ENCODE data around the gene HHATL.

The HHATL gene

GRCh38 chr3:42700366-42701288 is 2.0 kb downstream of the HHATL start:
- Histone ChIP-seq H3K4me1 (ENCODE audit: control insufficient read depth, low read depth, low read length) (no peaks in the 10 kb centered on the region), H3K9me3 (ENCODE audit: control insufficient read depth, low read depth, low read length) (no peaks in the 10 kb centered on the region), H3K36me3 (ENCODE audit: control insufficient read depth, low read depth, low read length) (no peaks in the 10 kb centered on the region), H3K27ac (ENCODE audit: low read length) (no peak overlapping the region), H3K27me3 (ENCODE audit: control insufficient read depth, insufficient read depth, low read length) (no peaks in the 10 kb centered on the region), H3K4me3 (ENCODE audit: low read length) (no peak overlapping the region), H3K9ac (ENCODE audit: low read length) (no peak overlapping the region)

- H3K36me3 ChIP-seq (ENCODE audit: control insufficient read depth, low read depth, low read length): no peaks in the 10 kb centered on the region
- no peak overlapping the region for H3K27ac ChIP-seq (ENCODE audit: low read length)
- H3K9me3 ChIP-seq (ENCODE audit: control insufficient read depth, low read depth, low read length): no peaks in the 10 kb centered on the region
- H3K27me3 ChIP-seq (ENCODE audit: control insufficient read depth, insufficient read depth, low read length): no peaks in the 10 kb centered on the region
- H3K4me1 ChIP-seq (ENCODE audit: control insufficient read depth, low read depth, low read length): no peaks in the 10 kb centered on the region
- H3K4me3 ChIP-seq (ENCODE audit: low read length): no peak overlapping the region
- no peak overlapping the region for H3K9ac ChIP-seq (ENCODE audit: low read length)
Observed at GRCh38 chr3:42699511-42699971, 3.1 kb downstream of the HHATL start.

- Histone ChIP-seq H3K27me3 (ENCODE audit: control insufficient read depth, insufficient read depth, low read length) (no peaks in the 10 kb centered on the region), H3K4me3 (ENCODE audit: low read length) (no peak overlapping the region), H3K36me3 (ENCODE audit: control insufficient read depth, low read depth, low read length) (no peaks in the 10 kb centered on the region), H3K27ac (ENCODE audit: low read length) (no peak overlapping the region), H3K9ac (ENCODE audit: low read length) (no peak overlapping the region), H3K9me3 (ENCODE audit: control insufficient read depth, low read depth, low read length) (no peaks in the 10 kb centered on the region), H3K4me1 (ENCODE audit: control insufficient read depth, low read depth, low read length) (no peaks in the 10 kb centered on the region)
Observed at GRCh38 chr3:42698911-42699230, 3.7 kb downstream of the HHATL start.

- H3K4me3 ChIP-seq (ENCODE audit: low read length): no peak overlapping the region
- H3K36me3 ChIP-seq (ENCODE audit: control insufficient read depth, low read depth, low read length): no peaks in the 10 kb centered on the region
- H3K27ac ChIP-seq (ENCODE audit: low read length): no peak overlapping the region
- no peaks in the 10 kb centered on the region for H3K4me1 ChIP-seq (ENCODE audit: control insufficient read depth, low read depth, low read length)
- no peaks in the 10 kb centered on the region for H3K27me3 ChIP-seq (ENCODE audit: control insufficient read depth, insufficient read depth, low read length)
- no peak overlapping the region for H3K9ac ChIP-seq (ENCODE audit: low read length)
- no peaks in the 10 kb centered on the region for H3K9me3 ChIP-seq (ENCODE audit: control insufficient read depth, low read depth, low read length)
Observed at GRCh38 chr3:42698216-42698910, 4.2 kb downstream of the HHATL start.

- Histone ChIP-seq H3K9ac (ENCODE audit: low read length) (no peak overlapping the region), H3K27ac (ENCODE audit: low read length) (no peak overlapping the region), H3K4me3 (ENCODE audit: low read length) (no peak overlapping the region), H3K27me3 (ENCODE audit: control insufficient read depth, insufficient read depth, low read length) (no peaks in the 10 kb centered on the region), H3K4me1 (ENCODE audit: control insufficient read depth, low read depth, low read length) (no peaks in the 10 kb centered on the region), H3K36me3 (ENCODE audit: control insufficient read depth, low read depth, low read length) (no peaks in the 10 kb centered on the region), H3K9me3 (ENCODE audit: control insufficient read depth, low read depth, low read length) (no peaks in the 10 kb centered on the region)
Observed at GRCh38 chr3:42697289-42698051, 5.1 kb downstream of the HHATL start.

GRCh38 chr3:42696356-42697288 is 6.0 kb downstream of the HHATL start:
- no peaks in the 10 kb centered on the region for H3K27me3 ChIP-seq (ENCODE audit: control insufficient read depth, insufficient read depth, low read length)

GRCh38 chr3:42694366-42694765 is 8.2 kb downstream of the HHATL start:
- peaks cover 5% of the 10 kb centered on the region for H3K4me1 ChIP-seq (ENCODE audit: control insufficient read depth, low read depth, low read length)
- no peak overlapping the region for H3K27ac ChIP-seq (ENCODE audit: low read length)
- H3K9me3 ChIP-seq (ENCODE audit: control insufficient read depth, low read depth, low read length): no peaks in the 10 kb centered on the region
- no peaks in the 10 kb centered on the region for H3K27me3 ChIP-seq (ENCODE audit: control insufficient read depth, insufficient read depth, low read length)
- H3K9ac ChIP-seq (ENCODE audit: low read length): no peak overlapping the region
- no peaks in the 10 kb centered on the region for H3K36me3 ChIP-seq (ENCODE audit: control insufficient read depth, low read depth, low read length)
- no peak overlapping the region for H3K4me3 ChIP-seq (ENCODE audit: low read length)

More at GRCh38 chr3:42696356-42697288, 6.0 kb downstream of the HHATL start:
- Histone ChIP-seq H3K27ac (ENCODE audit: low read length) (no peak overlapping the region), H3K36me3 (ENCODE audit: control insufficient read depth, low read depth, low read length) (no peaks in the 10 kb centered on the region), H3K4me3 (ENCODE audit: low read length) (no peak overlapping the region), H3K9me3 (ENCODE audit: control insufficient read depth, low read depth, low read length) (no peaks in the 10 kb centered on the region), H3K4me1 (ENCODE audit: control insufficient read depth, low read depth, low read length) (no peaks in the 10 kb centered on the region), H3K9ac (ENCODE audit: low read length) (no peak overlapping the region)

GRCh38 chr3:42693530-42693930 is 9.1 kb downstream of the HHATL start:
- Histone ChIP-seq H3K27me3 (ENCODE audit: control insufficient read depth, insufficient read depth, low read length) (no peaks in the 10 kb centered on the region), H3K4me1 (ENCODE audit: control insufficient read depth, low read depth, low read length) (peaks cover 5% of the 10 kb centered on the region)

GRCh38 chr3:42692667-42693529 is 9.7 kb downstream of the HHATL start:
- no peak overlapping the region for H3K9ac ChIP-seq (ENCODE audit: low read length)
- H3K9me3 ChIP-seq (ENCODE audit: control insufficient read depth, low read depth, low read length): no peaks in the 10 kb centered on the region
- H3K27me3 ChIP-seq (ENCODE audit: control insufficient read depth, insufficient read depth, low read length): no peaks in the 10 kb centered on the region
- H3K27ac ChIP-seq (ENCODE audit: low read length): no peak overlapping the region
- peaks cover 5% of the 10 kb centered on the region for H3K4me1 ChIP-seq (ENCODE audit: control insufficient read depth, low read depth, low read length)
- H3K4me3 ChIP-seq (ENCODE audit: low read length): no peak overlapping the region
- no peaks in the 10 kb centered on the region for H3K36me3 ChIP-seq (ENCODE audit: control insufficient read depth, low read depth, low read length)

More at GRCh38 chr3:42693530-42693930, 9.1 kb downstream of the HHATL start:
- no peak overlapping the region for H3K27ac ChIP-seq (ENCODE audit: low read length)
- H3K9ac ChIP-seq (ENCODE audit: low read length): no peak overlapping the region
- H3K36me3 ChIP-seq (ENCODE audit: control insufficient read depth, low read depth, low read length): no peaks in the 10 kb centered on the region
- no peaks in the 10 kb centered on the region for H3K9me3 ChIP-seq (ENCODE audit: control insufficient read depth, low read depth, low read length)
- no peak overlapping the region for H3K4me3 ChIP-seq (ENCODE audit: low read length)
